Skin of body (tissue), 2 donors: ENCODE data around the gene SMURF1. TPM values are rescaled to one million over a fixed set of nuclear protein-coding genes. Genes with fewer than 3 reads are reported as not detected.
A peak's percentile ranks its signal among the peaks of the same experiment; 100 is the strongest.
"Not testable (repeated sequence)": the region's sequence is repeated elsewhere in the genome, so short reads cannot be mapped to it uniquely, and the experiment has no call there.

Experiments used
- DNase-seq: peaks from one replicate; lab custom pipeline; 2025; lab: John Stamatoyannopoulos, UW
- total RNA-seq: library from RNA; depleted of rRNA; stranded (reverse); fragments of >200 nt; gene quantifications from one replicate; pipeline ENCODE4 v1.2.3, GENCODE V29; 2014

SMURF1 gene
- total RNA-seq, 1 donor from 2014 or later, result 15.7 TPM

DNA sequence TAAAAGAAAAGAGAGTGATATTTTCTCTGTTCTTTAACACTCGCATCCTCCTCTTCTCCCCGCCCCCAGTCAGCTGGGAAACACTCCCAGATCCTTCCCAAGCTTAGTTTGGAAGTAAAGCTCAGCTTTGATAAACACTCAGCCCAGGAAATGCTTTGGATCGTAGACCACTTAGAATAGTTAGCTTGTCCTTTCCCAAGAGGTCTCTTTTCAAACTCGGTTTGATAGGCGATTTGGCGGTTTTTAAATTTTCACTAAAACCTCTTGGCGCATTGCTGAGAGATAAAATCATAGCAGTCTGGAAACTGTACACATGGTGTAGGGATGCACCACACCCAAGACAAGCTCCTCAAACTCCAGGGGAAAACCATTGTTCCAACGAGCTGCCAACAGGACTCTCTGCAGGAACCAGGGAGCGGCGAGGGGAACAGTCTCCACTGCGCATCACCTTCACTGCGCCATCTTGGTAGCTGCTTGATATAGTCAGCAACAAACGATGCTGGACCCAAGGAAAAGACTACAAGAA, 22.3 kb downstream of the SMURF1 start:
- DNase-seq, result peak; percentile 89

DNA sequence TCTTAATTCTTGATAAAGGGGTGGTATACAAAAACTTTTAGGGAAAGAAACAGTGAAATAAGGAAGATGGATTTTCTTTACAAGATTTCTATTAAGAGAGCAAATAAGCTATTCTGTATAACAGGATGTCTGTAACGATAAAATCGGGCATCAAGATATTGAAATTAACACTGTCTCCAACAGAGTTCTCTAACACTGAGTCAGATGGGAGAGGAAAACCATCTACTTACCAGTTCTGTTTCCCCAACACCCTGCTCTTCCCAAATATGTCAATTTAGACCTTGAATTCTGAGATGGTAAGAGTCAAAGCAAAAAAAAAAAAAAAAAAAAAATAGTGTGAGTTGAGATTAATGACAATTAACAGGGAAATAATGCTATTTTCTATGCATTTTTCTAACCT, 23.0 kb downstream of the SMURF1 start:
- DNase-seq, result no peak

DNA sequence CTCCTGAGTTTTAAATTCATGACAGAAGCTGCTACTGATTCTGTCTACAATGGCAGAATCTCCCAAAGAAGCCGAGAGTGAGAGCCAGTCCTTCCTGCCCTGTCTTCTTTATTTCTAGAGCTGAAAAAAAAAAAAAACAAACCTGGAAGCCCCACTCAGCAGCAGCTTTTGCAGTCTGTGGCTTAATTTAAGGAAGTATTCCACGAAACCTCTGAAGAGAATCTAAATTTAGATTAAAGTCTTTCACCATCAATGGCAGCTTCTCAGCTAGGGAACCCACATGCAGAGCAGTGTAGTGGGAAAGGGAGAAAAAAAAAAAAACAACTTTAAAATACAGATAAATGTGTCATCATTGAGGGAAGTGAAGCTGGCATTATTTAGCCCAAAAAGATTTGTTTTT, 23.4 kb downstream of the SMURF1 start:
- no peak for DNase-seq

DNA sequence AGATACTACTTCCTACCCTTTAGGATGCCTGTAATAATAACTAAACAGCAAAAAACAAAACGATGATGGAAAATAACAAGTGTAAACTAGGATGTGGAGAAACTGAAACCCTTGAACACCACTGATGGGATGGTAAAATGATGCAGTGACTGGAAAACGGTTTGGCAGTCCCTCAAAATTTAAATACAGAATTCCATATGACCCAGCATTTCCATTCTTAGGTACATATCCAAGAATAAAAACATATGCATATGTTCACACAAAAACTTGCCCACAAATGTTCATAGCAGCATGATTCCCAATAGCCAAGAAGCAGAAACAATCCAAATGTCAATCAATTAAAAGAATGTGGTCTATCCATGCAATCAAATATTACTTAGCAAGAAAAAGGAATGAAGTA, 25.8 kb downstream of the SMURF1 start:
- DNase-seq, result no peak

DNA sequence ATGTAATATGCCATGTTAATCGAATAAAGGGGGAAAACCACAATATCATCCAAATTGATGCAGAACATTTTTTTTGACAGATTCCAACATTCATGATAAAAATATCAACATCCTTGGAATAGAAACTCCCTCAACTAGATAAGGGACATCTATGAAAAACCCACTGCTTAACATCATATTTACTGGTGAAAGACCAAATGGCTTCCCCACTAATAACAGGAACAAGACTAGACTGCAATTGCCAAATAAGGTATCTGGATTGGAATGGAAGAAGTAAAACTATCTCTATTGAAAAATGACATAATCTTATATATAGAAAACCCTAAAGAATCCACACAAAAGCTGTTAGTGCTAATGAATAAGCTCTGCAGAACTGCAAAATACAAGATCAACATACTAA, 27.8 kb downstream of the SMURF1 start:
- DNase-seq, result no peak

DNA sequence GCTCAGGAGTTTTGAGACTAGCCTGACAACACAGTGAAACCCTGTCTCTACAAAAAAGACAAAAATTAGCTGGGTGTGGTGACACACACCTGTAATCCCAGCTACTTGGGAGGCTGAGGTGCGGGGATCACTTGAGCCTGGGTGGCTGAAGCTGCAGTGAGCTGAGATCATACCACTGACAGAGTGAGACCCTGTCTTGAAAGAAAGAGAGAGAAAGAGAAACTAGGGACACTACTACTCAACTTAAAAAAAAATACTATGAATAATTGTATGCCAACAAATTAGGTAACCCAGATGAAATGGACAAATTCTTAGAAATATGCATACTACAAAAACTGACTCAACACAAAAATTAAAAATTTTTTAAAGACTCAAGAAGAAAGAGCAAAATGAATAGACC, 28.5 kb downstream of the SMURF1 start:
- DNase-seq, result no peak

DNA sequence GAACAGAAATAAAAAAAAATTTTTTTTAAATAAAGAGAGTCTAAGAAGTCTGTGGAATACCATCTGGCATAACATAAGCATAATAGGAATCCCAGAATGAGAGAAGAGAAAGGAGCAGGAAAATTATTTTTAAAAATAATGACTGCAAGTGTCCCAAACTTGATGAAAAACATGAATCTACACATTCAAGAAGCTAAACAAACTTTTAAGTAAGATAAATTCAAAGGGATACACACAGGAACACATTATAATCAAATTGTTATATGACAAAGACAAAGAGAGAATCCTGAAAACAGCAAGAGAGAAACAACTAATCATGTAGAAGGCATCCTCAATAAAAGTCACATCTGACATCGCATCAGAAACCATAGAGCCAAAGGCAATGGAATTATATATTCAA, 30.9 kb downstream of the SMURF1 start:
- no peak for DNase-seq

DNA sequence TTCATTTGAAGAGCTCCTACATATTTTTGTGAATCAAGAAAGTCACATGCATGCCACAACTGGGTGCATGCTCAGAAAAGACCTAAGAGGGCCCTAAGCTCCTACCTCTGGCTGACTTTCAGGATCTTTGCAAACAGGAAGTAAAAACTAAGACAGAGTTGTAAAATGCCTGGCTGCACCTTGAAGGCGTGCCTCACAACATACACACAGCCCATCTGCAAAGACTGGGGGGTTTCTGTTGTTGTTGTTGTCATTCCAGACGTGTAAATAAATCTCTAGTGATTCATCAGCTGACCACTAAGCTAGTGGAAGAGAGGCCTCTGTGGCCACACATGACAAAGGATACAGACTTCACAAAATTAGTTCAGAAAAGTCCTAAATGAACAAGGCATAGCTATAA, 31.8 kb downstream of the SMURF1 start:
- no peak for DNase-seq

DNA sequence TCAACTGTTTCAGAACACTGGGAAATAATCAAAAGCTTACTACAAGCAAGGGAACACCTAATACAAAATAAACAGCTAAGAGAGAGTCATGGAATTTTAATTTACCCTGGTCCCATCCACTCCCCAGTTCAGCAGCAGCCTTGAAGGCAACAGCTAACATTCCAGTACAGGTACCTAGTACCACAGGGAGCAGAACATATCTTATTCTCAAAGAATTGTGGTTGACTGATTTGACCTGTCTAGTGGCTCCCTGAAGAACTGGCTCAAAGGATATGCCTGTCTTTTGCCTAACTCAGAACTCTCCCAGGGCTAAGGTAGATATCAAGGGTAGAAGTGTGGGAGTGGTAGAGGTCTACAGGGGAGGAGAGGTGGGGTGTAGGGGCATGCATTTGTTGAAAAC, 32.3 kb downstream of the SMURF1 start:
- DNase-seq, result no peak

DNA sequence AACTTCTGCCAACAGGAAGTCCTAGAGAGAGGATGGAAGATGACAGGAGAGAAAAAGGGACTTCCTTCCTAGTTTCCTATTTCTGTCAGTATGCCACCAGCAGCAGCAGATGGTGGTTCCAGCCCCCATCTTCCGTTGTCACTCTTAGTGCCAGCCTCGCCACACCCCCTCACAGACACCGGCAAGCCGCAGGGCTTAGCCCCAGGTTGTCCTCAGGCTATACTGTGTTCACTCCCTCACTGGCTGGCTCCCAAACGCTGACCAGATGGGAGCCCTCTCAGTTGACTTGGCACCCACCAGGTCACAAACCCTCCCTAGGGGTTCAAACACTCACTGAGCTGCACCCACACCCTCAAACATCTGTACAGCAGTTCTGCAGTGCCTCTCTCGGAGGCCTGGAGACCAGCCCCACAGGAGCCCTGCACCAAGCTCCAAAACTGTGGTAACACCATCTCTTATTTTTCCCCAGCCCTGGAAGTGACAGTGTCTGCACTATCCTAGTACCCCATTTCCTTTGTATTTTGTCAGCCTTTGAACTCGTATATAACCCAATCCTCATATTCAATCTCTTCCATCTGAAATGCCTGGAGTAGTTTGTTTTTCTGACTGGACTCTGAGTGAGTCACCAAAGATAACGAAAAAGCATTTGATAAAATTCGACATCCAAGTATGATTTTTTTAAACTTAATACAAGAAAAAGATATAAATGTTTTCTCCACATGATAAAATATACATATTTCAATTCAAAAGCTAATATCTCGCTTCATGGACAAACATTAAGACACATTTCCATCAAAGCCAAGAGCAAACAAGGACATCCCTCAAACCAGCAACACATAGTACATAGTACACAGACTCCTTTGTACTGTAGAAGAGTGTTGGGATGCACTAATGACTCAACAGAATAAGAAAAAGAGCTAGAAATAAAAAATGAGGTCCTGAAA, 34.5 kb downstream of the SMURF1 start:
- DNase-seq, result no peak

DNA sequence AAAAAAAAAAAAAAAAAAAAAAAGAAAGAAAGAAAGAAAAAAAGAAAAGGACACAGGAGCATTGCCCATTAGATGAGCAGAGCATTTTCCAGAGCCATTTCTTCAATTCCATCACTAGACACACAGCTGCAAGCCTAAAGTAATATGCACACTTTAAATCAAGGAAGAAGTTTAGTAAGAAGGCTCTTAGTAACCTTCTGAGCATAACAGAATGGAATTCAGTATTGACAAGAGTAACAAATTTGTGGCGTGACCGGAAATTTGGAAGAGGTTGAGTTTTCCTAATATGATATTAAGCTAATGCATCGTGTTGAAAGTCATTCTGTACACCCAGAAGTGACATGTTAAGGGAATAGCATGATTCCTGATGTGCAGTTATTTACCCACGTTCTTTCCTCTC, 35.3 kb downstream of the SMURF1 start:
- DNase-seq, result peak; percentile 37

DNA sequence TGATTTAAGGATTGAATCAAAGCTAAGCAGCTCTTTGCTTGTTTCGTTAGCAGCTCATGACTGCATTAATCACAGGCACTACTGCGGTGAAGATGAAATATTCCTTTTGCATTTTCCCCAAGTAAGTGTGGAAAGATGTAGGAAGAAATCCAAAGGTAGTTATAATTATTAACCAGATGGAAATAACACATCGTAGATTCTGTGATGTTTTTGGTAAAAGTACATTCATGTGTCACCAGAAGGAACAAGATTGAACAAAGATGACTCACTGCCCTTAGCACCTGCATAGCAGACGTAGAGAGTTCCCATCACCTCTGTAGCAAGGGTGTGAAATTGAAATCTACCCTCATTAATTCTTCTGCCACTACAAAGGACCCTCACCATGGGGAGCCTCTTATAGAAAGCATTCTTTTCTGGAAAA, 37.1 kb downstream of the SMURF1 start:
- DNase-seq, result no peak

DNA sequence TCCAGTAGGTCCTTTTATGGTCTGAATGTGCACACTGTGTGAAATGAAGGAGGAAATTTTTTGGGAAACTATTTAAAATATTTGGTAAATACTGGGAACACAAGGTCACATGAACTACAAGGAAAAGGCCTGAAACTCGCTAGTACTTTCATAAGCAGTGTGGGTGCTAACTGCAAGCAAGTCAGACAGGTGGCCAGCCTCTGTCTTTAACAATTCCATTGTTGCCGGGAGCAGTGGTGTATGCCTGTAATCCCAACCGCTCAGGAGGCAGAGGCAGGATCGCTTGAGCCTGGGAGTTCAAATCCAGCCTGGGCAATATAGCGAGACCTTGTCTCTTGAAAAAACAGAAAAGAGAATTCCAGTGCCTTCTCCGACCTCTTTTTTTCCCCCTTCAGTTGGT, 37.5 kb downstream of the SMURF1 start:
- DNase-seq, result no peak

DNA sequence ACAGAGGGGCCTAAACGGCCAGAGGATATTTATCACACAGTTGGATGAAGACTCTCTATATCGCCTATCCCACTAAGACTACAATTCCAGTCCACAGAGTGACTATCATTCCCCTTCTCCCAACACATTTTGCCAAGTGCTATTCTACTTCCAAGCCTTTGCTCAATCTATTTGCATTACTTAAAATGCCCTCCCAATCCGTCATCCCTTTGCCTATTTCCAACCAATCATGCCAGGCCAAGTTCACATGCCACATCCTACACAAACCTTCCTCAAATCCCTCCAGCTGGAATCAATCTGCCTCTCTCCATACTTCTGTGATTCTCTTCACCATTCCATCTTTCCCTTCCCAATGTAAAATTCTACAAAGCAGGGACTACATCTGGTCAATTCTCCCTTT, 38.2 kb downstream of the SMURF1 start:
- no peak for DNase-seq

DNA sequence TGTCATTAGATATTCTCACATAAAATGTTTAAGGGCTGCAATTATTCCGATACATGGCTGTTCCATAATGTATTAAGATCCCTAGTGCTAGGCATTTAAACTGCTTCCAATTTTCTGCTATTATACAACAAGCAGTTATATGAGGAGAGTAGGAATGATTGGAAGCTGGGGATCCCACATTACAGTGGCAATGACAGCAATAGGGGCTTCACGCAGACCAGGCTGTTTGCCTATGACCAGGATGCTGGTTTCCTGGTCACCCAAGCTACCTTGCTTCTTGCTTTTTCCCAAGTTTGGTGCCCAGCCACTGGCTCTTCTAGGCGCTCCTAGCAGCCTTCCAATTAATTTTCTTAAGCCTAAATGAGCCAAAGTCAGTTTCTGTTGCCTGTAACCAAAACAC, 39.3 kb downstream of the SMURF1 start:
- no peak for DNase-seq

DNA sequence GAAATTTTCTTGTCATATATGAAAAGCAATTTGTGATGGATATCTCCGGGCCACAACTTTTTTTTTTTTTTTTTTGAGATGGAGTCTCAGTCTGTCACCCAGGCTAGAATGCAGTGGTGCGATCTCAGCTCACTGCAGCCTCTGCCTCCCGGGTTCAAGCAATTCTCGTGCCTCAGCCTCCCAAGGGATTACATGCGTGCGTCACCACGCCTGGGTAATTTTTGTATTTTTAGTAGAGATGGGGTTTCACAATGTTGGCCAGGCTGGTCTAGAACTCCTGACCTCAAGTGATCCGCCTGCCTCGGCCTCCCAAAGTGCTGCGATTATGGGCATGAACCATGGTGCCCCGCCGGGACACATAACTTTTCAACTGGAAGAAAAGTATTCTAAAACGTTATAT, 40.1 kb downstream of the SMURF1 start:
- not testable (repeated sequence) for DNase-seq

DNA sequence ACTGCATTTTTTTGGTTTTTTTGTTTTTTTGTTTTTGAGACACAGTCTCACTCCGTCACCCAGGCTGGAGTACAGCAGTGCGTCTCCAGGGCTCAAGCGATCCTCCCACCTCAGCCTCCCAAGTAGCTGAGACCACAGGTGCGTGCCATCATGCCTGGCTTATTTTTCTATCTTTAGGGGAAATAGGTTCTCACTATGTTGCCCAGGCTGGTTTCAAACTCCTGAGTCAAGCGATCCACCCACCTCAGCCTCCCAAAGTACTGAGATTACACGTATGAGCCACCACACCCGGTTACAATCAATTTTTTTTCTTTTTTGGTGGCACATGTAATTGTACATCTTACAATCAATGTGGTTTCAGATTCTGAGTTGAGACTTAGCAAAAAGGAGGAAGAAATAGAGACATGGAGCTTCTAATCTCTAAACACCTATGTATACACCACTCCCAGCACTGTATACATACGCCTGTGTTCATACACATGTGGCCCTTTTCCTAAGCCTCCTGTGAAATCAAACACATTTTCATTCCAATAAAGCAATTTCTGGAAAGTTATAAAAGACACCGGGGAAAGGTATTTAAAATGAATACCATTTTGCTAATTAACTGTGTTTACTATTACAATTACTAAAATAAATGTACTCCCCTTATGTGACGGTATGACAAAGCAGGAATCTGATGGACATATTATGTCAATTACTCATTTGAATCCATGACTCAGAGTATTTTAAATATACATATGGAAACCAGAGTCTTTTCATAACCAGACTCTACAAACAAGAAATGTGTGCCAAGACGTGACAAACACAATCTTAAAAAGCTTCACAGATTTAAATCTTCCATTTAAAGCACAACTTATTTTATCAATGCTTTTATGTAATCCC, 40.9 kb downstream of the SMURF1 start:
- DNase-seq, result peak; percentile 74

DNA sequence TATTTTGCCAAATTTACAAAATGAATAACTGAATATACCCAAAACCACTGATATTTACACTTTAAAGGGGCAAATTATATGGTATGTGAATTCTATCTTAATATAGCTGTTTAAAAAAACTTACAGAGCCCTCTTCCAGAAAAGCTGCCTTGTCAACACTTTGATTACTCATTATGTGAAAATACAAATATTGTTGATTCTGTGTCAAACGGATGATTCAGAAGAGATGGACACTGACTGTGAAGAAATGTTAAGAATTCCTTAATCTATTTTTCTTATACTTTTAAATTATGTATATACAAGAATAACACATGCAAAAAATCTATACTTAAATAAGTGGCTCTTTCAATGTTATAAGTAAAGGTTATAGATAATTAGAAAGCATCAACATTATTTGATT, 41.5 kb downstream of the SMURF1 start:
- no peak for DNase-seq

DNA sequence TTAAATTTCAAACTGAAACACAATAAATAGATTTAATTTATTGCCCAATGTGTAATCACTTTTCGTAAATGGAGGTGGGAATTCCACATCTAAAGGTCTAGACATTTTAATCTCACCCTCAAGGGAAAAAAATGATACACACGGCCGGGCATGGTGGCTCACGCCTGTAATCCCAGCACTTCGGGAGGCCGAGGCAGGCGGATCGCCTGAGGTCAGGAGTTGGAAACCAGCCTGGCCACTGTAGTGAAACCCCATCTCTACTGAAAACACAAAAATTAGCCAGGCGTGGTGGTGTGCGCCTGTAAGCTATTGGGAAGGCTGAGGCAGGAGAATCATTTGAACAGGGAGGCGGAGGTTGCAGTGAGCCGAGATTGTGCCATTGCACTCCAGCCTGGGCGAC, 42.4 kb downstream of the SMURF1 start:
- DNase-seq, result not testable (repeated sequence)

DNA sequence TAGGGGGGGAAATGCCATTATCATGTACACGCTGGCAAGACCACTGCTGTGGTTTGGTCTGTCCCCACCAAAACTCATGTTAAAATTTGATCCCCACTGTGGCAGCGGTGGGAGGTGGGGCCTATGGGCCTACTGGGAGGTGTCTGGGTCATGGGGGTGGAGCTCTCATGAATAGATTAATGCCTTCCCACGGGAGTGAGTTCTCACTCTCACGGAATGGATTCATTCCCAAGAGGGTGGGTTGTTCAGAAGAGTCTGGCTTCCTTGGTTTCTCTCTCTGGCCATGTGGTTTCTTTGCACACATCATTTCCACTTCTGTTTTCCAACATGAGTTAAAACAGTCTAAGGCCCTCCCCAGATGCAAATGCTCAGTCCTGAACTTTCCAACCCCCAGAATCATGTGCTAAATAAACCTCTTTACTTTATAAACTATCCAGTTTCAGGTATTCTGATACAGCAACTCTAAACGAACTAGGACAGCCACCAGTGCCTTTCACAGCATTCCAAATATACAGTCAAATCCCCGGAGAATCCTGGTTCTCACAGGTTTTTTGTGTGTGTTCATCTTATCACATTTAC, 44.3 kb downstream of the SMURF1 start:
- no peak for DNase-seq

DNA sequence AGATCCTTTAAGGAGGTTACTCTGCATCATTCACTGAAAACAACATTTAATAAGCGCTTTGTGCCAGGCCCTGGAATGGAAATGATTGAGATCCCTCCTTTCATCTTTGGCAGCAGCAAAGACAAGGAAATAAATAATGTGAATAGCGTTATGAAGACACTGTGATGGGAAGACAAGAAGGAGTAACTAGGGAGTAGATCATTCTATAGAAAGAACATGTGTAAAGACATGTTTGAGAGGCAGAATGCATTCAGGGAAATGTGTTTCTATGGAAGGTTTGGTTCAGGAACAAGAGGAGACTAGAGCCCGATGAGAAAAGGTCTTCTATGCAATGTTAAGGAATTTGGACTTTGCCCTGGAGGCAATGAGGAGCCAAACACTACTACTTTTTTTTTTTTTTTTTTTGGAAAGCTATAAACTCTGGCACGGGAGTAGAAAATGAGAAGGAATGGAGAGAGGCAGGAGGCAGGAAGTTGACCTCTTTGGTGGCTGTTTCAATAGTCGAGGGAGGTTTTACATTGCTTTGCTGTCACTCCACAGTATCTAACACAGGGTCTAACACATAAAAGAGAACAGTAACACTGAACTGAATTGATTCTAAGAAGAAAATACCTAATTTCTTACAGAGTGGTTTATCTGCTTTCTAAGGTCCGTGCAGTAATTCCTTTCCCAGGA, 44.9 kb downstream of the SMURF1 start:
- no peak for DNase-seq
